Right cardiac atrium (tissue), 5 donors: Measurements from ENCODE around the gene RHOT2. TPM values are rescaled to one million over a fixed set of nuclear protein-coding genes. Genes with fewer than 3 reads are reported as not detected.

Source experiments
- ATAC-seq, 2 donors: fragments of 200-7000 bp; cut with Tn5 transposase; one replicate each; pipeline versions ENCODE4 v1.8.0 to v1.9.1; 2020; ENCODE audit warnings: moderate library complexity in 2 of 2, mild to moderate bottlenecking in 1 of 2
- DNase-seq, 3 donors: peaks; one replicate each; pipeline ENCODE4 v3.0.0-alpha.2; 2020
- H3K27ac ChIP-seq: one replicate; pipeline ENCODE4 v1.5.1; 2013; ENCODE audit warnings: mild to moderate bottlenecking, low read length, control low read depth, moderate library complexity
- H3K27me3 ChIP-seq: one replicate; pipeline ENCODE4 v1.6.1; 2013; ENCODE audit not compliant: control insufficient read depth, insufficient read depth
- H3K4me1 ChIP-seq: one replicate; pipeline ENCODE4 v1.6.1; 2013; ENCODE audit warnings: low read length; ENCODE audit not compliant: control insufficient read depth, insufficient read depth
- H3K4me3 ChIP-seq: one replicate; pipeline ENCODE4 v1.5.1; 2013; ENCODE audit warnings: low read length, control low read depth
- H3K9me3 ChIP-seq: one replicate; pipeline ENCODE4 v1.6.1; 2013; ENCODE audit warnings: low read length; ENCODE audit not compliant: control insufficient read depth
- WGBS: extraction: QIAGEN DNeasy Blood & Tissue Kit; methylation state at CpG from one replicate; pipeline ENCODE4 v1.1.7; 2013; 5-methylcytosine and 5-hydroxymethylcytosine counted together
- intact Hi-C, 4 donors: fragments of 100-400 bp; cut with DNase I; formaldehyde crosslinking; loops; one replicate each; pipeline versions ENCODE4 v1.11.0 to v1.14.0; 2022 to 2023
- polyA plus RNA-seq: library from polyadenylated mRNA; stranded (reverse); fragments of 200-250 nt; gene quantifications from one replicate; pipeline ENCODE4 v1.2.3, GENCODE V29; 2013
- total RNA-seq, 4 donors: library from RNA; stranded (reverse); fragmentation: NEBNext Ultra II Directional; extraction: Animal tissue kit (Norgen Biotek cat#: 25700); gene quantifications; one replicate each; pipeline ENCODE4 v1.2.1, GENCODE V29; 2021
- donor health status: healthy with polysubstance abuse.
- donor health status: DM: no; HTN: yes; CAD: no.
- donor health status: DM: no; HTN: no; CAD: no.
- donor health status: DM: no; HTN: yes; CAD: no; lungs with severe emphysema.
- donor health status: DM: yes; HTN: yes; CAD: no.

The RHOT2 gene
- total and polyA plus RNA-seq, 5 donors, result 84.3 to 104 (median 92.1) TPM

DNA sequence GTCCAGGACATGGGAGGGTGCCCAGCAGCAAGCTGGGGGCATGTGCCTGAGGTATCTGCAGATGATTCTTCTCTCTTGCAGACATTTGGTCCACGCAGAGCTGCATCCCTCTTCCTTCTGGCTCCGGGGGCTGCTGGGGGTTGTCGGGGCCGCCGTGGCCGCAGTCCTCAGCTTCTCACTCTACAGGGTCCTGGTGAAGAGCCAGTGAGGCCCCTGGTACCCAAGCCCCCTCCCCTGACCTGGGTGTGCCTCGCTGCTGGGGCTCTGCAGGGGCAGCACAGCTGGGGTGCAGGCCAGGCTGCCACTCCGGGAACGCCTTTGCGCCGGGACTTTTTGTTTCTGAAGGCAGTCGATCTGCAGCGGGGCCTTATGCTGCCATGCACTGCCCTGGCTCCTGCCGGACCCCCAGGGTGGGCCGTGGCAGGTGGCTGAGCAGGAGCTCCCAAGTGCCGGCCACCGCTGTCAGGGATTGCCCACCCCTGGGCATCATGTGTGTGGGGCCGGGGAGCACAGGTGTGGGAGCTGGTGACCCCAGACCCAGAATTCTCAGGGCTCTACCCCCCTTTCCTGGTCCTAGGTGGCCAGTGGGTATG lies 5.6 kb downstream of the RHOT2 start:
- no peak for DNase-seq
- 90% methylated on average over 18 of the region's 18 CpGs for WGBS
- intact Hi-C loops, result no loop called here
- H3K9me3 ChIP-seq, result no peaks in the 10 kb centered on the region
- no peaks in the 10 kb centered on the region for H3K27me3 ChIP-seq
- H3K4me1 ChIP-seq, result peaks cover 3% of the 10 kb centered on the region
- no peak overlapping the region for H3K27ac ChIP-seq
- no peak for ATAC-seq
- no peak overlapping the region for H3K4me3 ChIP-seq

- H3K27ac ChIP-seq, result no peak overlapping the region
- WGBS, result 71% methylated on average over 22 of the region's 22 CpGs
- intact Hi-C loops, result no loop called here
- ATAC-seq (no peak), DNase-seq (no peak)
- no peaks in the 10 kb centered on the region for H3K27me3 ChIP-seq
- H3K4me3 ChIP-seq, result no peak overlapping the region
- no peaks in the 10 kb centered on the region for H3K4me1 ChIP-seq
- H3K9me3 ChIP-seq, result no peaks in the 10 kb centered on the region
Measured at GRCh38 chr16:674214-674881, 6.4 kb downstream of the RHOT2 start.

- Histone ChIP-seq H3K4me1 (no peaks in the 10 kb centered on the region), H3K27me3 (no peaks in the 10 kb centered on the region), H3K27ac (no peak within 1 kb of the TSS), H3K9me3 (no peaks in the 10 kb centered on the region), H3K4me3 (peak within 1 kb of the TSS; percentile 22)
- ATAC-seq (no peak), DNase-seq (peak in 1 of 3 donors; percentile 83)
- intact Hi-C loops, result no loop called here
- WGBS, result 2% methylated on average over 73 of the region's 73 CpGs
Measured at GRCh38 chr16:674968-675883, 7.3 kb downstream of the RHOT2 start, which contains the start of gene RHBDL1. TSS of gene RHBDL1 (plus strand) at chr16:675671. CDS start at chr16:675791, 120 bp downstream.

- ATAC-seq, result no peak
- Histone ChIP-seq H3K27ac (no peak overlapping the region), H3K27me3 (no peaks in the 10 kb centered on the region), H3K4me1 (peaks cover under 1% of the 10 kb centered on the region), H3K9me3 (no peaks in the 10 kb centered on the region), H3K4me3 (peak overlapping the region; percentile 22)
- intact Hi-C loops, result no loop called here
- WGBS, result 42% methylated on average over 25 of the region's 25 CpGs
- DNase-seq, result no peak
Measured at GRCh38 chr16:675884-676564, 8.1 kb downstream of the RHOT2 start.

- intact Hi-C loops, result no loop called here
- H3K27me3 ChIP-seq, result no peaks in the 10 kb centered on the region
- DNase-seq (no peak), ATAC-seq (no peak)
- no peak overlapping the region for H3K27ac ChIP-seq
- no peak overlapping the region for H3K4me3 ChIP-seq
- WGBS, result 90% methylated on average over 21 of the region's 21 CpGs
- H3K4me1 ChIP-seq, result peaks cover 5% of the 10 kb centered on the region
- no peaks in the 10 kb centered on the region for H3K9me3 ChIP-seq
Measured at GRCh38 chr16:676565-676902, 8.6 kb downstream of the RHOT2 start.

DNA sequence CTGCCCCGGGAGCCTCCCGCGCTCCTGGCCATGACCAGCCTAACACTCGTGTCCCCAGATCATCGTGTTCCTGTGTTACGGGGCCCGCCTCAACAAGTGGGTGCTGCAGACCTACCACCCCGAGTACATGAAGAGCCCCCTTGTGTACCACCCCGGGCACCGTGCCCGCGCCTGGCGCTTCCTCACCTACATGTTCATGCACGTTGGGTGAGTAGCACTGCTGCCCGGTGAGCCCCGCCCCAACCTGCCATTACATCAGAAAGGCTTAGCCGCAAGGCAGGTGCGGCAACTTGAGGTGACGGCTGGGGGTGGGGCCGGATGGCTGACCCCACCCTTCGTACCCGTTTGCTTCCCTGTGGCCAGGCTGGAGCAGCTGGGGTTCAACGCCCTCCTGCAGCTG lies 9.0 kb downstream of the RHOT2 start:
- no peak for ATAC-seq
- intact Hi-C loops, result no loop called here
- no peak overlapping the region for H3K4me3 ChIP-seq
- 67% methylated on average over 23 of the region's 23 CpGs for WGBS
- no peaks in the 10 kb centered on the region for H3K9me3 ChIP-seq
- DNase-seq, result no peak
- H3K27me3 ChIP-seq, result no peaks in the 10 kb centered on the region
- no peak overlapping the region for H3K27ac ChIP-seq
- H3K4me1 ChIP-seq, result peaks cover 7% of the 10 kb centered on the region

DNA sequence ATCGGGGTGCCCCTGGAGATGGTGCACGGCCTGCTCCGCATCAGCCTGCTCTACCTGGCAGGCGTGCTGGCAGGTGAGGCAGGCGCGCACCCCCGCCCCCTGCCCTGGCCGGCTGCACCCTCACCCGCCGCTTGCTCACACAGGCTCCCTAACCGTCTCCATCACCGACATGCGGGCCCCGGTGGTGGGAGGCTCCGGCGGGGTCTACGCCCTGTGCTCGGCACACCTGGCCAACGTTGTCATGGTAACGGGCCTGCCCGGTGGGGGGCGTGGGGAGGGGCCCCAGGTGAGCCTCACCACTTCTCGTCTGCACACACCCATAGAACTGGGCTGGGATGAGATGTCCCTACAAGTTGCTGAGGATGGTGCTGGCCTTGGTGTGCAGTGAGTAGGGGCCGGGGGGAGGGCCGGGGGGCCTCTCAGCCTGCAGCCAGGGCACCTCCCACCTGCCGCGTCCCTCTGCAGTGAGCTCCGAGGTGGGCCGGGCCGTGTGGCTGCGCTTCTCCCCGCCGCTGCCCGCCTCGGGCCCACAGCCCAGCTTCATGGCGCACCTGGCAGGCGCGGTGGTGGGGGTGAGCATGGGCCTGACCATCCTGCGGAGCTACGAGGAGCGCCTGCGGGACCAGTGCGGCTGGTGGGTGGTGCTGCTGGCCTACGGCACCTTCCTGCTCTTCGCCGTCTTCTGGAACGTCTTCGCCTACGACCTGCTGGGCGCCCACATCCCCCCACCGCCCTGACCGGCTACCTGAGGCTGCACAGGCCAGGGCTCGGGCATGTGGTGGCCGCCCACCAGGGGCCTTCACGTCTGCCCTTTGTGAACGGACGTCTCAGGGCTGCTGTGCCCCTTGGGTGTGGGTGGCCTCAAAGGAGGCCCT lies 9.6 kb downstream of the RHOT2 start:
- intact Hi-C loops, result no loop called here
- H3K4me3 ChIP-seq, result no peak overlapping the region
- H3K4me1 ChIP-seq, result peaks cover 7% of the 10 kb centered on the region
- no peak for DNase-seq
- no peaks in the 10 kb centered on the region for H3K27me3 ChIP-seq
- no peak overlapping the region for H3K27ac ChIP-seq
- WGBS, result 56% methylated on average over 57 of the region's 57 CpGs
- no peak for ATAC-seq
- no peaks in the 10 kb centered on the region for H3K9me3 ChIP-seq

- intact Hi-C loops, result no loop called here
- peaks cover 7% of the 10 kb centered on the region for H3K4me1 ChIP-seq
- 80% methylated on average over 21 of the region's 21 CpGs for WGBS
Measured at GRCh38 chr16:678209-678857, 10.4 kb downstream of the RHOT2 start.

GRCh38 chr16:678858-679813 lies 11.2 kb downstream of the RHOT2 start:
- peak; percentile 82 to 94 (median 90) for DNase-seq
- Histone ChIP-seq H3K4me3 (peak overlapping the region; percentile 49), H3K27ac (peak overlapping the region; percentile 76), H3K27me3 (no peaks in the 10 kb centered on the region), H3K4me1 (peaks cover 7% of the 10 kb centered on the region), H3K9me3 (no peaks in the 10 kb centered on the region)
- intact Hi-C loops, result no loop called here
- ATAC-seq, result peak; percentile 31 to 45
- WGBS, result 23% methylated on average over 52 of the region's 52 CpGs

More at GRCh38 chr16:678209-678857, 10.4 kb downstream of the RHOT2 start:
- Histone ChIP-seq H3K9me3 (no peaks in the 10 kb centered on the region), H3K27me3 (no peaks in the 10 kb centered on the region), H3K27ac (no peak overlapping the region), H3K4me3 (no peak overlapping the region)
- DNase-seq, result no peak
- ATAC-seq, result no peak
